ENCODE data around the gene DOK5. TPM values are rescaled to one million over a fixed set of nuclear protein-coding genes. Genes with fewer than 3 reads are reported as not detected.

DOK5 gene
- total and polyA plus RNA-seq, 2 donors (not counting 3 experiments of a cell fraction or from before 2014, with no cell fraction given): 3.5 to 14.2 TPM

DNA sequence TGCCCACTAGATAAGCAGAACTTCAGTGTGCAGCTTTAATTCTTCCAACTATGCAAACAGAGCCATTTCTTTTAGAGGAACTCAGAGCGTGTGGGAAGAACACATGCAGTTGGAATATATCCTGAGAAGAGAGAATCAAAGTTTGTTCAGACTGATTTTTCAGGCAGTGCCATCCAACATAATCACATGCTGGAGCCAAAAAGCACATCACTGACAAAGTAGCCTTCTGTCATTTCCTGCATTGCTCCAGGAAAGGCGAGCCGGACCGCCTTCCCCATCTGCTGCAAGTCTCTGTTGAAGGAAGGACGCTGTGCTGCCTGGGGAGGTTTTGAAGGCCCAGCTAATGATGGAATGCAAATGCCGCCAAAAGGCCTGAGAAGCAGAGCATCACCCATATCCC, 98.4 kb downstream of the DOK5 start:
- TF ChIP-seq JUN (IDR thresholded peaks at IDR 0.05; ENCODE audit: borderline replicate concordance, insufficient read depth, insufficient read length, low read depth): no peak
- TF ChIP-seq GATA2 (IDR thresholded peaks at IDR 0.05; ENCODE audit: insufficient read depth, insufficient read length, low read depth, low read length): no peak
- Histone ChIP-seq H3K4me2 (ENCODE audit: insufficient read depth, low read length) (no peak overlapping the region), H3K79me2 (ENCODE audit: control insufficient read depth, insufficient read depth, low read length) (no peaks in the 10 kb centered on the region), H4K20me1 (replicated peaks; ENCODE audit: control insufficient read depth, extremely low read depth, insufficient read depth, low read length) (no peaks in the 10 kb centered on the region), H3K9ac (replicated peaks; ENCODE audit: extremely low read depth, insufficient read depth, low read length) (no peak overlapping the region), H3K36me3 (ENCODE audit: control insufficient read depth in 2 of 2, extremely low read depth in 1 of 2, insufficient read depth in 2 of 2, low read length in 2 of 2) (no peaks in the 10 kb centered on the region), H3K4me1 (ENCODE audit: control insufficient read depth, extremely low read depth, insufficient read depth, low read length) (no peaks in the 10 kb centered on the region), H3K4me3 (replicated peaks in 1 of 3; ENCODE audit: insufficient read depth in 1 of 3, low read depth in 1 of 3, low read length in 3 of 3) (no peak overlapping the region), H3K9me3 (replicated peaks; ENCODE audit: control insufficient read depth, insufficient read depth, low read length) (no peaks in the 10 kb centered on the region), H3K9me1 (replicated peaks; ENCODE audit: control insufficient read depth, extremely low read depth, insufficient read depth, low read length) (no peaks in the 10 kb centered on the region), H3K27ac (ENCODE audit: insufficient read depth, low read depth, low read length) (no peak overlapping the region), H2AFZ (ENCODE audit: low read depth, low read length) (no peak overlapping the region), H3K27me3 (ENCODE audit: control insufficient read depth in 2 of 2, insufficient read depth in 2 of 2, low read length in 2 of 2) (no peaks in the 10 kb centered on the region)
- FAIRE-seq: peak; percentile 26
- no TSS peak for BruUV-seq (replicated peaks)
- DNase-seq (ENCODE audit: low read depth, low spot score): peak; percentile 52
- ChIA-PET POLR2A (no interaction called here), CTCF (interaction anchor here (1.0 to 1.4 kb wide), 2 partner anchors 18 to 31 kb away, joined by 3 to 4 read pairs; no protein-coding TSS in a partner anchor)
- intact Hi-C loops (cut with micrococcal nuclease): no loop called here
- dilution Hi-C loops (cut with MboI; ENCODE audit: extremely low pct_ligation_motif_present, low sequenced_read_pairs): no loop called here

DNA sequence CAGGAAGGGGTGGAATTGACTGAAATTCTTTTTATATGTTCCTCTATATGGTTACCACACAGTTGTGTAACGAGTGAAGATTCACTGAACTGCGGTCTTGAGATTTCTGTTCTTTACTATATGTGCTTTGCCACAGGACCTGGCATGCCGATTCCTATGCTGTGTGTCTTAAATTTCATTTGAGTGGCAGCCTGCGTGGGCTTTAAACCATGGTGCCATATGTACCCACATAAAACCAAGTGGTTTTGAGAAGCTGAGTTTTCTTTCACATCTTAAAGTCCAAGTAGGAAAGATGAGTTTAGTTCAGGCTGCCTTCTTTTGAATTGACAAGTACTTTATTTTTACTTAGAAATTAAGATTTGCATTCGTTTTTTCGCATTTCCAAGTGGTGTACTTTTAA, 101.1 kb downstream of the DOK5 start:
- Histone ChIP-seq H2AFZ (ENCODE audit: low read depth, low read length) (no peak overlapping the region), H4K20me1 (replicated peaks; ENCODE audit: control insufficient read depth, extremely low read depth, insufficient read depth, low read length) (no peaks in the 10 kb centered on the region), H3K4me2 (ENCODE audit: insufficient read depth, low read length) (no peak overlapping the region), H3K27ac (ENCODE audit: insufficient read depth, low read depth, low read length) (no peak overlapping the region), H3K9ac (replicated peaks; ENCODE audit: extremely low read depth, insufficient read depth, low read length) (no peak overlapping the region), H3K27me3 (ENCODE audit: control insufficient read depth in 2 of 2, insufficient read depth in 2 of 2, low read length in 2 of 2) (no peaks in the 10 kb centered on the region), H3K79me2 (ENCODE audit: control insufficient read depth, insufficient read depth, low read length) (no peaks in the 10 kb centered on the region), H3K9me1 (replicated peaks; ENCODE audit: control insufficient read depth, extremely low read depth, insufficient read depth, low read length) (no peaks in the 10 kb centered on the region), H3K9me3 (replicated peaks; ENCODE audit: control insufficient read depth, insufficient read depth, low read length) (no peaks in the 10 kb centered on the region), H3K36me3 (ENCODE audit: control insufficient read depth in 2 of 2, extremely low read depth in 1 of 2, insufficient read depth in 2 of 2, low read length in 2 of 2) (no peaks in the 10 kb centered on the region), H3K4me3 (replicated peaks in 1 of 3; ENCODE audit: insufficient read depth in 1 of 3, low read depth in 1 of 3, low read length in 3 of 3) (no peak overlapping the region), H3K4me1 (ENCODE audit: control insufficient read depth, extremely low read depth, insufficient read depth, low read length) (no peaks in the 10 kb centered on the region)
- TF ChIP-seq, protein P1, sequence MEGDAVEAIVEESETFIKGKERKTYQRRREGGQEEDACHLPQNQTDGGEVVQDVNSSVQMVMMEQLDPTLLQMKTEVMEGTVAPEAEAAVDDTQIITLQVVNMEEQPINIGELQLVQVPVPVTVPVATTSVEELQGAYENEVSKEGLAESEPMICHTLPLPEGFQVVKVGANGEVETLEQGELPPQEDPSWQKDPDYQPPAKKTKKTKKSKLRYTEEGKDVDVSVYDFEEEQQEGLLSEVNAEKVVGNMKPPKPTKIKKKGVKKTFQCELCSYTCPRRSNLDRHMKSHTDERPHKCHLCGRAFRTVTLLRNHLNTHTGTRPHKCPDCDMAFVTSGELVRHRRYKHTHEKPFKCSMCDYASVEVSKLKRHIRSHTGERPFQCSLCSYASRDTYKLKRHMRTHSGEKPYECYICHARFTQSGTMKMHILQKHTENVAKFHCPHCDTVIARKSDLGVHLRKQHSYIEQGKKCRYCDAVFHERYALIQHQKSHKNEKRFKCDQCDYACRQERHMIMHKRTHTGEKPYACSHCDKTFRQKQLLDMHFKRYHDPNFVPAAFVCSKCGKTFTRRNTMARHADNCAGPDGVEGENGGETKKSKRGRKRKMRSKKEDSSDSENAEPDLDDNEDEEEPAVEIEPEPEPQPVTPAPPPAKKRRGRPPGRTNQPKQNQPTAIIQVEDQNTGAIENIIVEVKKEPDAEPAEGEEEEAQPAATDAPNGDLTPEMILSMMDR (IDR thresholded peaks at IDR 0.05; ENCODE audit: extremely low read depth in 1 of 2, insufficient read depth in 1 of 2, low read depth in 1 of 2, low read length in 2 of 2): no peak
- no peak for TF ChIP-seq POLR2A (IDR thresholded peaks at IDR 0.05; ENCODE audit: low read depth, low read length)
- DNase-seq (ENCODE audit: low read depth, low spot score) (no peak), FAIRE-seq (no peak)
- ChIA-PET POLR2A (no interaction called here), CTCF (no interaction called here)
- dilution Hi-C loops (cut with MboI; ENCODE audit: extremely low pct_ligation_motif_present, low sequenced_read_pairs): no loop called here
- intact Hi-C loops (cut with micrococcal nuclease): no loop called here
- BruUV-seq (replicated peaks): no TSS peak
